ENCODE measurements around the gene ING3.
"Not testable (repeated sequence)": the region's sequence is repeated elsewhere in the genome, so short reads cannot be mapped to it uniquely, and the experiment has no call there.

Gene ING3

DNA sequence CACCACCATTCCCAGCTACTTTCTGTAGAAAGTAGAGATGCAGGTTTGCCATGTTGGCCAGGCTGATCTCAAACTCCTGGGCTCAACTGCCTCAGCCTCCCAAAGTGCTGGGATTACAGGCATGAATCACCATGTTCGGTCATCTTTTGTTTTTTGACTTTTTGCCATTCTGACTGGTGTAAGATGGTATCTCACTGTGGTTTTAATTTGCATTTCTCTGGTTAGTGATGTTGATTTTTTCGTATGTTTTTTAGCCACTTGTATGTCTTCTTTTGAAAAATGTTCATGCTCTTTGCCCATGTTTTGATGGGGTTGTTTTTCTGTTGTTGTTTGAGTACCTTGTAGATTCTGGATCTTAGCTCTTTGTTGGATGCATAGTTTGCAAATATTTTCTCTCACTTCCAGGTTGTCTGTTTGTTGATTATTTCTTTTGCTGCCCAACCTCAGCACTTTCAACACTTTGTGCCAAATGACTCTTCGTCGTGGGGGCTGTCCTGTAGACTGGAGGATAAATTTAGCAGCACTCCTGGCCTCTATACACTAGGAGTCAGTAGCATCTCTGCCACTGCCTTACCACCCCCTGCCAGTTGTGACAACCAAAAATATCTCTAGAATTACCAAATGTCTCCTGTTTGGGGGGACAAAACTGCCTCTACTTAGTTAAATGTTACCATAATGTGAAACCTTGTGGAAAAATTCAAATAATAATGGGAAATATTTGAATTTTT, 31.5 kb downstream of the ING3 start:
- FAIRE-seq, result no peak
- TF ChIP-seq, protein P1, sequence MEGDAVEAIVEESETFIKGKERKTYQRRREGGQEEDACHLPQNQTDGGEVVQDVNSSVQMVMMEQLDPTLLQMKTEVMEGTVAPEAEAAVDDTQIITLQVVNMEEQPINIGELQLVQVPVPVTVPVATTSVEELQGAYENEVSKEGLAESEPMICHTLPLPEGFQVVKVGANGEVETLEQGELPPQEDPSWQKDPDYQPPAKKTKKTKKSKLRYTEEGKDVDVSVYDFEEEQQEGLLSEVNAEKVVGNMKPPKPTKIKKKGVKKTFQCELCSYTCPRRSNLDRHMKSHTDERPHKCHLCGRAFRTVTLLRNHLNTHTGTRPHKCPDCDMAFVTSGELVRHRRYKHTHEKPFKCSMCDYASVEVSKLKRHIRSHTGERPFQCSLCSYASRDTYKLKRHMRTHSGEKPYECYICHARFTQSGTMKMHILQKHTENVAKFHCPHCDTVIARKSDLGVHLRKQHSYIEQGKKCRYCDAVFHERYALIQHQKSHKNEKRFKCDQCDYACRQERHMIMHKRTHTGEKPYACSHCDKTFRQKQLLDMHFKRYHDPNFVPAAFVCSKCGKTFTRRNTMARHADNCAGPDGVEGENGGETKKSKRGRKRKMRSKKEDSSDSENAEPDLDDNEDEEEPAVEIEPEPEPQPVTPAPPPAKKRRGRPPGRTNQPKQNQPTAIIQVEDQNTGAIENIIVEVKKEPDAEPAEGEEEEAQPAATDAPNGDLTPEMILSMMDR (IDR thresholded peaks at IDR 0.05; ENCODE audit: insufficient read depth, missing control alignments), result no peak
- no peak for DNase-seq (ENCODE audit: insufficient read length, low spot score)

DNA sequence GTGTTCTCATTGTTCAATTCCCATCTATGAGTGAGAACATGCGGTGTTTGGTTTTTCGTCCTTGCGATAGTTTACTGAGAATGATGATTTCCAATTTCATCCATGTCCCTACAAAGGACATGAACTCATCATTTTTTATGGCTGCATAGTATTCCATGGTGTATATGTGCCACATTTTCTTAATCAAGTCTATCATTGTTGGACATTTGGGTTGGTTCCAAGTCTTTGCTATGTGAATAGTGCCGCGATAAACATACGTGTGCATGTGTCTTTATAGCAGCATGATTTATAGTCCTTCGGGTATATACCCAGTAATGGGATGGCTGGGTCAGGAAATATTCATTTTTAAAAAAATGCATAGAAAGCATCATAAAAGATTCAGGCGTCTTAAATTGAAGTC, 33.0 kb downstream of the ING3 start:
- FAIRE-seq; DNase-seq (ENCODE audit: insufficient read length, low spot score): not testable (repeated sequence)

DNA sequence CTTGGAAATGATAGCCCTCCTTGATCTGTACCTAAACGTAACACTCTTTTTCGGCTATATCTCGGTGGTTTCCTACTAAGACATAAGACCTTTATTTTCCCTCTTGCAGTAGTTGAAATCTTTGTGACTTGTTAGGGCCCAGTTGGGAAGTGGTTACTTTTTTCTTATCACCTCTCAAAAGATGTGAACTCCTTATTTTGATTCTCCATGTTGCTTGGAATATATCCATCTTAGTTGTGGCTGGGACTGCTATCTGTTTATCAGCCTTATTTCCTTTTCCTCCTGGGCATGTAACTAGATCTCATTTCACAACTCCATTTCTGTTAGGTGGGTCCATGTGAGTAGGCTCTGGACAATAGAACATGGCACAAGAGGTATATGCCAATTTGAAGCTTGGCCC, 33.8 kb downstream of the ING3 start:
- no peak for DNase-seq (ENCODE audit: insufficient read length, low spot score)
- TF ChIP-seq, protein P1 (IDR thresholded peaks at IDR 0.05; ENCODE audit: insufficient read depth, missing control alignments), result no peak
- no peak for FAIRE-seq

DNA sequence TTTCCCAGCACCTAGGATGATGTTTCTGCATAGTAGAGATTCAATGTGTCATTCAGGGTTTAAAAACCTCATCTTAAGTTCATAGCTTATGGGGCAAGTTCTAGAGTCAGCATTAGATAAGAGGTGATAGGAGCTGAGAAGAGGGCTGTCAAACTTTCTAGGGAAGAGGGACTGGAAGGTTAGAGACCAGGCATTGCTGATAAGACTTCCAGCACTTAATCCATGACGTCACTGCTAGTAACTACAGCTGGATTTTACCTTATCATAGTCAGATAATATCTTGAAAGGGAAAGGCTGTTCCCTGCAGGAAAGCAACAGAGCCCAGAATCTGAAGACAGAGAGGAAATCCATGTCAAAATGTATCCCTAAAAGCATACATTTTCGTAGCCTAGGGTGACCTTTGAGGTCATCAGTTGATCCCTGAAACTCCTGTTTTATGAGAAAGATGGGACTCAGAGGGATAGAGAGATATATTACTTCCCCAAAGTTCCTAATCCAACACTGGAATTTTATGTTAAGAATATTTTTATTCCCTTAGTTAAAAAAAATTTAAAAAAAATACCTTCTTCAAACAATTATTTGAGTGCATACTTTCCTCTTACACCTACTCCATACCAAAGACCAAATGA, 34.7 kb downstream of the ING3 start:
- TF ChIP-seq, protein P1 (IDR thresholded peaks at IDR 0.05; ENCODE audit: insufficient read depth, missing control alignments), result no peak
- FAIRE-seq (no peak), DNase-seq (ENCODE audit: insufficient read length, low spot score) (no peak)

DNA sequence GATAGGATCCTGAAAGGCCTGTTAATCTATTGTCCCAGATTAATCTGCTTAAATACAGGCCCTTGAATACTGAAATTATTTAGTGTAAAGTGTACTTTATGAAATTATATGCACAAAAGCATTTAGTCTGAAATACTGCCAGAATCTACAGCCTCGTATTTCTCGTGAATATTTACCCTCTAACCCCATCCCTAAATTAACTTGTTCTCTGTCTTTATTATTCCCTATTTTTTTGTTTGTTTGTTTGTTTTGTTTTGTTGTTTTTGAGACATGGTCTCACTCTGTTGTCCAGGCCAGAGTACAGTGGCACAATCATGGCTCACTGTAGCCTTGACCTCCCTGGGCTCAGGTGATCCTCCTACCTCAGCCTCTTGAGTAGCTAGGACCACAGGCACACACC, 35.3 kb downstream of the ING3 start:
- no peak for DNase-seq (ENCODE audit: insufficient read length, low spot score)
- TF ChIP-seq, protein P1 (IDR thresholded peaks at IDR 0.05; ENCODE audit: insufficient read depth, missing control alignments), result no peak
- no peak for FAIRE-seq

DNA sequence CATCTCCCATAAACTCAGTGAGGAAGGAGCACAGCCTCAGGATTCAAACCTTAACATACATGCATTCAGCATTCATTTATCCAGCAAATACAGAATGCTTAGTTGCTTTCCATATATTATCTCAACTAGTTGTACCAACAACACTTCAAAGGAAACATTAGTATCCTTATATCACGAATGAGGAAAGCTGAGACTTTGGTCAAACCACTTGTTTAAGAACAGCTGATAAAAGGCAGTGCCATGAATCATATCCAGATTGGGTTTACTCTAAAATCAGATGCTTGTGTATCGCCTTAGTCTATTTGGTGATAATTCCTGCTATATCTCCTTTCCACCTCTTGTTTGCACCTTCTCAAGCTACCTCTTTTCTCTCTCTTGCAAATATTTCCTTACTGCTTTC, 36.1 kb downstream of the ING3 start:
- DNase-seq (ENCODE audit: insufficient read length, low spot score) (no peak), FAIRE-seq (no peak)
- TF ChIP-seq, protein P1 (IDR thresholded peaks at IDR 0.05; ENCODE audit: insufficient read depth, missing control alignments), result no peak

DNA sequence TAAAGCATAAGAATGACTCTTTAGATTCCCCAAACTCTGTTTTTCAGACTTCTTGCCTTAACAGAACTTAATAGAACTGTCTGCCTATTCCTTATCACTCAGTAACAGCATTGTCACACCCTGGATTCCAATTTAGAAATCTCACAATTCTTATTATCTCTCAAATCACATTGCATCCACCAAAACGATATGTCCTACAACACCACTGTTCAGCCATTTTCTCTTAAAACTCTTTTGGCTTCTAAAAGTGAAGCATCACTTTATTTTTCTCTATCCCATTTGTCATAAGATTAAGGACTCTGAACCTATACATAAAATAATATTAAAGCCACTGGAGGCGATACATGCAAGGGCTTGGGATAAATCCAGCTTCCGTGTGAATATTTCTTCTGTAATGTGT, 36.7 kb downstream of the ING3 start:
- DNase-seq (ENCODE audit: insufficient read length, low spot score) (no peak), FAIRE-seq (no peak)
- TF ChIP-seq, protein P1 (IDR thresholded peaks at IDR 0.05; ENCODE audit: insufficient read depth, missing control alignments), result no peak

Measured in D721Med (cell line).